Activated T-helper 1 cell treated with anti-CD3 and anti-CD28 coated beads, Interleukin-2, amount 50 U/mL, for 16 hours (primary cell): Measurements from ENCODE around the gene PLOD1.
"Not testable (repeated sequence)": the region's sequence is repeated elsewhere in the genome, so short reads cannot be mapped to it uniquely, and the experiment has no call there.

Experiments
- DNase-seq, 2 donors: peaks; one replicate each; pipeline ENCODE4 v3.0.0-alpha.2; 2020; ENCODE audit warnings: low read depth in 1 of 2, low spot score in 1 of 2

PLOD1 gene

DNA sequence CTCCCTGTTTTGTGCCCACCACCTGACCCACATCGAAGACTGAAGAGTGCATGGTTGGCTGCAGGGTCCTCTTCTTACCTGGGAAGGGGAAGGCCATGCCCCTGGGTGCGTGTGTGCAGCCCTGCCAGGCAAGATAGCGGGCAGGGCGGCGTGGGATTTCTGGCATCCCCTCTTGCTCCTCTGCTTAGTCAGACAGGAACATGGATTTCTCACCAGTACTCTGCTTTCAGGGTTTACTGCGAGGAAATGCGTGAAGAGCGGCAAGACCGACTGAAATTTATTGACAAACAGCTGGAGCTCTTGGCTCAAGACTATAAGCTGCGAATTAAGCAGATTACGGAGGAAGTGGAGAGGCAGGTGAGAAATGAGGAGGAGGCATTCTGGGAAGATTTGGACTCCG is 69.2 kb downstream of the PLOD1 start:
- no peak for DNase-seq

GRCh38 chr1:12005488-12006166 is 71.1 kb downstream of the PLOD1 start:
- DNase-seq, result no peak

GRCh38 chr1:12006167-12006921 is 71.8 kb downstream of the PLOD1 start:
- no peak for DNase-seq

DNA sequence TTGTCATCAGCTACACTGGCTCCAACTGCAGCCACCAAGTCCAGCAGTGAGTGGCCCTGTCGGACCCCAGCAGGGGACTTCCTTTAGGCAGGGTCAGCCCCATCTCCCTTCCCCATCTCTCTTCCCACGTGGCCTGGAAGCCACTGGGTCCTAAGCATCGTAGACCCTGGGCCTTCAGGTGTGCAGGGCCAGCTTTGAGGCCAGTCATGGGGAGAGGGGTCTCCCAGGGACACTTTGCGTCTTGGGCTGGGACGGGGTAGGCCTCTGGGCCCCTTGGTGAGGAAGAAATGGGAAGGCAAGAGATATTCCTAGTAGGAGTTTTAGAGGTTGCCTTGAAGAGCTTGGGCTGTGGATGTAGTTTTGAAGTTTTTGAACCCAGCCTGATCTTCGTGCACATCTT is 72.7 kb downstream of the PLOD1 start:
- no peak for DNase-seq

DNA sequence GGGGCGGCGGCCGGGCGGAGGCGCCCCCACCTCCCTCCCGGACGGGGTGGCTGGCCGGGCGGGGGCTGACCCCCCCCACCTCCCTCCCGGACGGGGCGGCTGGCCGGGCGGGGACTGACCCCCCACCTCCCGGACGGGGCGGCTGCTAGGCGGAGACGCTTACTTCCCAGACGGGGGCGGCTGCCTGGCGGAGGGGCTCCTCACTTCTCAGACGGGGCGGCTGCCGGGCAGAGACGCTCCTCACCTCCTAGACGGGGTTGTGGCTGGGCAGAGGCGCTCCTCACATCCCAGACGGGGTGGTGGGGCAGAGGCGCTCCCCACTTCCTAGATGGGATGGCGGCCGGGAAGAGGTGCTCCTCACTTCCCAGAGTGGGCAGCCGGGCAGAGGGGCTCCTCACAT is 73.8 kb downstream of the PLOD1 start:
- DNase-seq, result not testable (repeated sequence)

DNA sequence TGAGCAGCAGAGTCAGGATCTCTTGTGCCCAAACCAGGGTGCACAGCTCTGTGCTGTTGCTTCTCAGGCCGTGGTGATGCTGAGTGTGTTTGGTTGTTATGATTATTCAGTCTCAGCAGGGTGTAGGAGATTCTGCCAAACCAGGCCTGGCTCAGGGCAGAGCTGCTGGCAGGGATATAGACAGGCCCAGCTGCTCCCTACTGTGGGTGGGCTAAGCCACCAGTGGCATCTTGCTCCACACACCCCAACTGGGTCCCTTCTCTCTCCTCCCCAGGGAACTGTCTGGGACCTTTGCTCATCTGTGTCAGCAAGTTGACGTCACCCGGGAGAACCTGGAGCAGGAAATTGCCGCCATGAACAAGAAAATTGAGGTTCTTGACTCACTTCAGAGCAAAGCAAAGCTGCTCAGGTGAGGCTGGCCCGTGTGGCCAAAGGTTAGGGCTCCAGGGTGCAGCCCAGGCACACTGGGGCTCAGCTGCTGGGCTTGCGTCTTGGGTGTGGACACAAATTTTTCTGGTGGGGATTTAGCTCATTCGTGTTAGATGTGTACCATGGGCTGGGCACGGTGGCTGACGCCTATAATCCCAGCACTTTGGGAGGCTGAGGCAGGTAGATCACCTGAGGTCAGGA is 74.9 kb downstream of the PLOD1 start:
- DNase-seq, result no peak

DNA sequence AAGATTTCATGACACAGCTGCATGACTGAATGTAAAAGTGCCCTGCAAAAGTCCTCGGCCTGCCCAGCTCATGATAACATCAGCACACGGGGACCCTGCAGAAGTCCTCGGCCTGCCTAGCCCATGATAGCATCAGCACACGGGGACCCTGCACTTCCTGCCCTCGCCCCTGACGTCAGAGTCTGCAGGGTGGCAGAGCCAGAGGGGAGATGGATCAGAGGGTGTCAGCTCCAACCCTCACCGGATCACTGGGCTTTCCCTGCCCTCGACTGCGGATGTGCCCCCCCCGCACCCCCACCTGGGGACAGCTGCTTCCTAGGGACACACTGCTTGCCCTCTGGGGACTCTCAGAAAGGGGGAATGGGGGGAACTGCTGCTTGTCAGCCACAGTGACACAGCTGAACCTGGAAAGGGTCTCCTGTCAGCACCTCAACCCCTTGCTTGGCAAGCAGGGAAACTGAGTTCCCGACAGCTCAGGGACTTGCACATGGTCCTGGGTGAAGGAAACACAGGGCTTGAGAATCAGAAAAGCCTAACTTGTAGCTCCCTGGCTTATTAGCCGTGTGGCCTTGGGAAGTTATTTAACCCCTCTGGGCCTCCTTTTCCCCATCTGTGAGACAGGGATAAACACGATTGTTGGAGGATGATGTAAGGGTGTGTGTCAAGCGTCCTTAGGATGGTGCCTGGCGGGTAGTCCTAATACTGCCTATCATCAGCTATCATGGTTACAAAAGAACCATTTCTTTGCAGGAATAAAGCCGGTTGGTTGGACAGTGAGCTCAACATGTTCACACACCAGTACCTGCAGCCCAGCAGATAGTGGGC is 76.4 kb downstream of the PLOD1 start:
- no peak for DNase-seq

DNA sequence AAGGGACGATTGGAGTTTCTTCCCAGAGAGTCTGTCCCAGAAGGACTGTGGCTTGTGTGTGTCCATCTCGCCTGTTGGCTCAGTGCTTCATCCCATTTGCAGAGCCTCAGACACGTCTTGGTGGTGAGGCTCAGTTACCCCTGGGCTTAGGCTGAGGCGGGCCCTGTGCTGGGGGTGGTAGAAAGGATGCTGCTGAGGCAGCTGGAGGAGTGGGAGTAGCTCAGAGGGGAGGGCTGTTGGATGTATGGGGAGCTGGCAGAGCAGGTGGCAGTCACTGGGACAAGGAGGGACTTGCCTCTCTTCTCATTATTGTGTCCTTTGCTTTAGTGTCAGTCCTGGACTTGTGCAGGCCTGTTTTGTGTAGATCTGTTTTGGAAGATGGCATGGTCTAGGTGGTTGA is 77.5 kb downstream of the PLOD1 start:
- no peak for DNase-seq

- no peak for DNase-seq
These were observed 78.2 kb downstream of the PLOD1 start for GRCh38 chr1:12012560-12013316.

GRCh38 chr1:12014141-12014991 is 79.8 kb downstream of the PLOD1 start:
- no peak for DNase-seq

- DNase-seq, result no peak
These were observed 80.5 kb downstream of the PLOD1 start for GRCh38 chr1:12015001-12015491.

DNA sequence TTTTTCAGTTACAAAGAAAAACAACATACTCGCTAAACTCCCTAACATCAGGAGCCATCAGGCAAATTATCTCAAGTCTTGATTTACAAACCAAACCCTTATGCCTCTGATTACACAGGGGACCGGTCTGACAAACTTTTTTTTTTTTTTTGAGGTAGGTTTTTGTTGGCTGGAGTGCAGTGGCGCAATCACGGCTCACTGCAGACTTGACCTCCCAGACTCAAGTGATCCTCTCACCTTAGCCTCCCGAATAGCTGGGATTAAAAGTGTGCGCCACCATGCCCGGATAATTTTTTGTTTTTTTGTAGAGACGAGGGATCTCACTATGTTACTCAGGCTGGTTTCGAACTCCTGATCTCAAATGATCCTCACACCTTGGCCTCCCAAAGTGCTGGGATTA is 81.0 kb downstream of the PLOD1 start:
- no peak for DNase-seq

DNA sequence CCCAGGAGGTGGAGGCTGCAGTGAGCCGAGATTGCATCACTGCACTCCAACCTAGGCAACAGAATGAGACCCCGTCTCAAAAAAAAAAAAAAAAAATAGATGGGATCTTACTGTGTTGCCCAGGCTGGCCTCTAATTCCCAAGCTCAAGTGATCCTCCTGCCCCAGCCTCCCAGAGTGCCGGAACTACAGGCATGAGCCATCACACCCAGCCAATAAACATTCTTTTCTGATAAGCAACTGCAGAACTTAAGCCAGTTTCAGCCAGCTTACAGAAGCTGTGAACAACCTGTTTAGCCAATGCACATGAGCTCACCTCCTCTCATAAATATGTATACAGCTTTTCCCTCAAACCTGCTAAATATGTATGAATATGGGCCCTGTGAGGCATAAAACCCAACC is 81.7 kb downstream of the PLOD1 start:
- DNase-seq, result no peak

DNA sequence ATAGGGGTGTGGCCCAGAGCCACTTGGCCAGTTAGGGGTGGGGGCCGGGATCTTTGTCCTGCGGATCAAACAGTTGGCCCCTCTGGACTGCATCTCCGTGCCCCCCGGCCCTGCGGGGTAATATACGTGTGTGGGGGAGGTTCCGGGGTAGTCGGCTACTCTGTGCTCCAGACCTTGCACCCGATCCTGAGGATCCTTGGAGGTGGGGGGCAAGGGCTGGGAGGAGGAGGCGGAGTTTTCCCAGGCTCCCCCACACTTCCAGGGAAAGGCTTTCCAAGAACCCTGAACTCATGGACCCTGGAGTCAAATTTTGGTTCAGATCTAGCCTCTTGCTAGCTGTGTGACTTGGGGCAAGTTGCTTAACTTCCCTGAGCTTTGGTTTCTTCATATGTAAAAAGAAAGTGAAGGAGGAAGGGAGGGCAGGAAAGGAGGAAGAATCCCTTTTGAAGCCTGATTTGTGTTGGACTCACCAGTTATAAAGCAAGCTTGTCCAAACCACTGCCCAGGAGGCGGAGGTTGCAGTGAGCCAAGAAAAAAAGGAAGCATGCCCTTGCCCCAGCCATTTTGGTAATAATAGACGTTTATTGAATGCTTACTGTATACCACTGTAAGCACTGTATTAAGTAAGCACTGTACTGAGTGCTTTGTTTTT is 85.5 kb downstream of the PLOD1 start:
- DNase-seq, result no peak

- DNase-seq, result no peak
These were observed 87.1 kb downstream of the PLOD1 start for GRCh38 chr1:12021616-12022015.

DNA sequence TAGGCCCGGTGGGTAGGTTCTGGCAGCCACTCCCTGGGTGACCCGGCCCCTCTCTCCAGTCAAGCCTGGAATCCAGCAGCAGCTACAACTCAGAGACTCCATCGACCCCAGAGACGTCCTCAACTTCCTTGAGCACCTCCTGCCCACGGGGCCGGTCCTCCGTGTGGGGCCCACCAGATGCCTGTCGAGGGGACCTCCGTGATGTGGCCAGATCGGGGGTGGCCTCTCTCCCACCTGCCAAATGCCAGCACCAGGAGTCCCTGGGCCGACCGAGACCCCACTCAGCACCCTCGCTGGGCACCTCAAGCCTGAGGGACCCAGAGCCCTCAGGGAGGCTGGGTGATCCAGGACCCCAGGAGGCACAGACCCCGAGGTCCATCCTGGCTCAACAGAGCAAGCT is 87.5 kb downstream of the PLOD1 start:
- DNase-seq, result no peak
